HepG2 (cell line): Measurements from ENCODE around the gene GPS1. TPM values are rescaled to one million over a fixed set of nuclear protein-coding genes. Genes with fewer than 3 reads are reported as not detected.

Experiments
- BHLHE40 ChIP-seq: IDR thresholded peaks from 2 replicates; pipeline ENCODE4 v1.6.1; 2011; ENCODE audit warnings: low read length, improper control_type of control experiment
- CAMTA2 ChIP-seq: sonication (generic); formaldehyde crosslinking; IDR thresholded peaks from 2 replicates; pipeline ENCODE4 v1.4.0; 2020; ENCODE audit warnings: mild to moderate bottlenecking, missing genetic modification reagents, borderline replicate concordance
- CCDC6 ChIP-seq: sonication (generic); formaldehyde crosslinking; IDR thresholded peaks from 2 replicates; pipeline ENCODE4 v1.8.1; 2022; ENCODE audit warnings: mild to moderate bottlenecking, missing genetic modification reagents, moderate library complexity
- CENPX ChIP-seq: sonication (generic); formaldehyde crosslinking; IDR thresholded peaks from 2 replicates; pipeline ENCODE4 v1.9.0; 2021; ENCODE audit warnings: mild to moderate bottlenecking, missing genetic modification reagents, moderate library complexity
- DNMT3B ChIP-seq: conservative IDR thresholded peaks from 2 replicates; pipeline ENCODE4 v1.6.1; 2016; ENCODE audit warnings: missing biosample characterization, control low read depth
- FOXA1 ChIP-seq, 2 experiments: fragments of 450-650 bp in 1 of 2; sonication (generic) in 1 of 2; formaldehyde crosslinking in 1 of 2; IDR thresholded peaks; 2 replicates each; pipeline versions ENCODE4 v1.4.0 to v1.6.1; 2016 to 2020; ENCODE audit warnings: missing genetic modification reagents in 1 of 2
- KAT7 ChIP-seq: IDR thresholded peaks from 2 replicates; pipeline ENCODE4 v1.6.1; 2018; ENCODE audit warnings: borderline replicate concordance, missing compliant biosample characterization
- MAFG ChIP-seq: sonication (generic); formaldehyde crosslinking; IDR thresholded peaks from 2 replicates; pipeline ENCODE4 v1.5.1; 2020; ENCODE audit warnings: mild to moderate bottlenecking, missing genetic modification reagents
- RNF2 ChIP-seq: fragments of 450-650 bp; conservative IDR thresholded peaks from 2 replicates; pipeline ENCODE4 v1.6.1; 2016; ENCODE audit warnings: low read depth
- YEATS4 ChIP-seq: sonication (generic); formaldehyde crosslinking; IDR thresholded peaks from 2 replicates; pipeline ENCODE4 v1.4.0; 2020; ENCODE audit warnings: missing genetic modification reagents, borderline replicate concordance
- ZBTB3 ChIP-seq: sonication (generic); formaldehyde crosslinking; IDR thresholded peaks from 2 replicates; pipeline ENCODE4 v1.4.0; 2020; ENCODE audit warnings: low read depth, mild to moderate bottlenecking, moderate library complexity, missing genetic modification reagents, borderline replicate concordance
- ZIK1 ChIP-seq: sonication (generic); formaldehyde crosslinking; IDR thresholded peaks from 2 replicates; pipeline ENCODE4 v1.5.0; 2020; ENCODE audit warnings: mild to moderate bottlenecking, low read depth, missing genetic modification reagents, borderline replicate concordance
- ZMYM2 ChIP-seq: sonication (generic); formaldehyde crosslinking; IDR thresholded peaks from 2 replicates; pipeline ENCODE4 v1.8.0; 2022; ENCODE audit warnings: mild to moderate bottlenecking, missing genetic modification reagents
- ZNF10 ChIP-seq: sonication (generic); formaldehyde crosslinking; IDR thresholded peaks from 2 replicates; pipeline ENCODE4 v1.4.0; 2020; ENCODE audit warnings: mild to moderate bottlenecking, low read depth, missing genetic modification reagents, borderline replicate concordance
- ZNF224 ChIP-seq: sonication (generic); formaldehyde crosslinking; IDR thresholded peaks from 2 replicates; pipeline ENCODE4 v1.5.0; 2020; ENCODE audit warnings: mild to moderate bottlenecking, missing genetic modification reagents
- ZNF260 ChIP-seq: sonication (generic); formaldehyde crosslinking; IDR thresholded peaks from 2 replicates; pipeline ENCODE4 v1.4.0; 2020; ENCODE audit warnings: missing genetic modification reagents, low read depth, mild to moderate bottlenecking, borderline replicate concordance
- ZNF329 ChIP-seq: sonication (generic); formaldehyde crosslinking; IDR thresholded peaks from 2 replicates; pipeline ENCODE4 v1.9.0; 2021; ENCODE audit warnings: low read depth, mild to moderate bottlenecking, missing genetic modification reagents
- ZNF335 ChIP-seq: sonication (generic); formaldehyde crosslinking; IDR thresholded peaks from 2 replicates; pipeline ENCODE4 v1.4.0; 2020; ENCODE audit warnings: missing genetic modification reagents
- ZNF644 ChIP-seq: IDR thresholded peaks from 2 replicates; pipeline ENCODE4 v1.6.1; 2016; ENCODE audit warnings: low read depth
- polyA plus RNA-seq, 8 experiments: library from polyadenylated mRNA; depleted of rRNA in 3 of 8; stranded (reverse) in 7 of 8; unstranded in 1 of 8; fragments of >200 nt; fragmentation: Illumina TruSeq in 4 of 8; extraction: Trizol in 4 of 8; gene quantifications; 2 replicates each; pipeline versions ENCODE4 v1.2.1 to v1.2.3, GENCODE V29; 2011 to 2016; ENCODE audit warnings: low read depth in 4 of 8, missing spikeins in 1 of 8, mixed read lengths in 1 of 8; ENCODE audit not compliant: insufficient read depth in 1 of 8
- total RNA-seq, 5 experiments: library from RNA; depleted of rRNA; stranded (reverse); fragments of >200 nt; fragmentation: Illumina TruSeq; extraction: Trizol; gene quantifications; 2 replicates each; pipeline ENCODE4 v1.2.3, GENCODE V29; 2016; ENCODE audit warnings: low read depth in 1 of 5
- TF ChIP-seq, protein P1 (sequence below): sonication (generic); formaldehyde crosslinking; conservative IDR thresholded peaks from 2 replicates; pipeline ENCODE4 v1.4.0; 2020; ENCODE audit warnings: missing genetic modification reagents
- TF ChIP-seq, protein P2 (sequence below): IDR thresholded peaks from 2 replicates; pipeline ENCODE4 v1.6.1; 2016
- TF ChIP-seq, protein P3 (sequence below): sonication (generic); formaldehyde crosslinking; IDR thresholded peaks from 2 replicates; pipeline ENCODE4 v1.5.0; 2020; ENCODE audit warnings: mild to moderate bottlenecking, missing genetic modification reagents, borderline replicate concordance
- TF ChIP-seq, protein P4 (sequence below): sonication (generic); formaldehyde crosslinking; IDR thresholded peaks from 2 replicates; pipeline ENCODE4 v1.8.0; 2022; ENCODE audit warnings: missing genetic modification reagents, mild to moderate bottlenecking, borderline replicate concordance

Gene GPS1
- total and polyA plus RNA-seq, 2 of the 13 experiments (the other 11 are each of a cell fraction or from before 2014, with no cell fraction given): 124 to 128 TPM

DNA sequence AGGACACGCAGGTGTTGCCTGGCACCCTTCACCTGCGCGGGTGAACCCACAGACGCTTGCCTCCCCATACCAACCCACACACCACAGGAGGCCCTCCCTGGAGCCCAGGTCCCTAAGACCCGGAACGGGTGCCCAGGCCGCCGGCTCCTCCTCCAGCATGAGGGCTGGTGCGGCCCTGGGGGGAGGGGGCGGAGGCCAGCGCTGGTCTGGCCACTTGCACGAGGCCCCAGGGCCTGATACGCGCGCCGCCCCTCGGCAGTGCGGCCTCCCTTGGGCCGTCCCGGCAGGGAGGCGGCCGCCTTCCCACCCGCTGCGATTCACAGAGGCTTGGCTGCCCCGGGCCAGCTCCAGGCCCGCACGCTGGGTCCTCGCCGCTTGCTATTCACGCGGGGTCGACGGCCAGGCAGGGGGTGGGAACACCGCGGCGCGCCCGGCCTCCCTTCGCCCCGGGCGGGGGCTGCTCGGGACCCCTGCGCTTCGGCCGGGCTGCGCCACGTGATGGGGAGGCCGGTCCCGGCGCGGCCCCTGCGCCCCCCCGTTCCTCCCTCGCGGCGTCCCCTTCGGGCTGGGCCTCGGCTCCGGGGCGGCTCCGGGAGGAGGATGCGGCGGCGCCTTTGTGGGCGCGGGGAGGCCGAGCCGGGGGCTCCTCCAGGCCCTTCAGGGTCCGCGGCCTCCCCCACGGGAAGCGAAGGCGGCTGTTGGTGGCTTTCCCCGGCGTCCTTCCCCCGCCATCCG, 45.7 kb downstream of the GPS1 start (continued):
- TF ChIP-seq, protein P1, sequence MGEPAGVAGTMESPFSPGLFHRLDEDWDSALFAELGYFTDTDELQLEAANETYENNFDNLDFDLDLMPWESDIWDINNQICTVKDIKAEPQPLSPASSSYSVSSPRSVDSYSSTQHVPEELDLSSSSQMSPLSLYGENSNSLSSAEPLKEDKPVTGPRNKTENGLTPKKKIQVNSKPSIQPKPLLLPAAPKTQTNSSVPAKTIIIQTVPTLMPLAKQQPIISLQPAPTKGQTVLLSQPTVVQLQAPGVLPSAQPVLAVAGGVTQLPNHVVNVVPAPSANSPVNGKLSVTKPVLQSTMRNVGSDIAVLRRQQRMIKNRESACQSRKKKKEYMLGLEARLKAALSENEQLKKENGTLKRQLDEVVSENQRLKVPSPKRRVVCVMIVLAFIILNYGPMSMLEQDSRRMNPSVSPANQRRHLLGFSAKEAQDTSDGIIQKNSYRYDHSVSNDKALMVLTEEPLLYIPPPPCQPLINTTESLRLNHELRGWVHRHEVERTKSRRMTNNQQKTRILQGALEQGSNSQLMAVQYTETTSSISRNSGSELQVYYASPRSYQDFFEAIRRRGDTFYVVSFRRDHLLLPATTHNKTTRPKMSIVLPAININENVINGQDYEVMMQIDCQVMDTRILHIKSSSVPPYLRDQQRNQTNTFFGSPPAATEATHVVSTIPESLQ (CRISPR knock-in tag): no peak
- TF ChIP-seq, protein P2, sequence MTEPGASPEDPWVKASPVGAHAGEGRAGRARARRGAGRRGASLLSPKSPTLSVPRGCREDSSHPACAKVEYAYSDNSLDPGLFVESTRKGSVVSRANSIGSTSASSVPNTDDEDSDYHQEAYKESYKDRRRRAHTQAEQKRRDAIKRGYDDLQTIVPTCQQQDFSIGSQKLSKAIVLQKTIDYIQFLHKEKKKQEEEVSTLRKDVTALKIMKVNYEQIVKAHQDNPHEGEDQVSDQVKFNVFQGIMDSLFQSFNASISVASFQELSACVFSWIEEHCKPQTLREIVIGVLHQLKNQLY (CRISPR knock-in tag): no peak
- no peak for TF ChIP-seq ZBTB3 (CRISPR knock-in tag)
- no peak; the same call in 1 of the 2 replicates for TF ChIP-seq KAT7
- TF ChIP-seq ZNF260 (CRISPR knock-in tag): no peak
- TF ChIP-seq ZNF644 (CRISPR knock-in tag): no peak
- TF ChIP-seq RNF2: no peak; the same call in 1 of the 2 replicates
- TF ChIP-seq, protein P3, sequence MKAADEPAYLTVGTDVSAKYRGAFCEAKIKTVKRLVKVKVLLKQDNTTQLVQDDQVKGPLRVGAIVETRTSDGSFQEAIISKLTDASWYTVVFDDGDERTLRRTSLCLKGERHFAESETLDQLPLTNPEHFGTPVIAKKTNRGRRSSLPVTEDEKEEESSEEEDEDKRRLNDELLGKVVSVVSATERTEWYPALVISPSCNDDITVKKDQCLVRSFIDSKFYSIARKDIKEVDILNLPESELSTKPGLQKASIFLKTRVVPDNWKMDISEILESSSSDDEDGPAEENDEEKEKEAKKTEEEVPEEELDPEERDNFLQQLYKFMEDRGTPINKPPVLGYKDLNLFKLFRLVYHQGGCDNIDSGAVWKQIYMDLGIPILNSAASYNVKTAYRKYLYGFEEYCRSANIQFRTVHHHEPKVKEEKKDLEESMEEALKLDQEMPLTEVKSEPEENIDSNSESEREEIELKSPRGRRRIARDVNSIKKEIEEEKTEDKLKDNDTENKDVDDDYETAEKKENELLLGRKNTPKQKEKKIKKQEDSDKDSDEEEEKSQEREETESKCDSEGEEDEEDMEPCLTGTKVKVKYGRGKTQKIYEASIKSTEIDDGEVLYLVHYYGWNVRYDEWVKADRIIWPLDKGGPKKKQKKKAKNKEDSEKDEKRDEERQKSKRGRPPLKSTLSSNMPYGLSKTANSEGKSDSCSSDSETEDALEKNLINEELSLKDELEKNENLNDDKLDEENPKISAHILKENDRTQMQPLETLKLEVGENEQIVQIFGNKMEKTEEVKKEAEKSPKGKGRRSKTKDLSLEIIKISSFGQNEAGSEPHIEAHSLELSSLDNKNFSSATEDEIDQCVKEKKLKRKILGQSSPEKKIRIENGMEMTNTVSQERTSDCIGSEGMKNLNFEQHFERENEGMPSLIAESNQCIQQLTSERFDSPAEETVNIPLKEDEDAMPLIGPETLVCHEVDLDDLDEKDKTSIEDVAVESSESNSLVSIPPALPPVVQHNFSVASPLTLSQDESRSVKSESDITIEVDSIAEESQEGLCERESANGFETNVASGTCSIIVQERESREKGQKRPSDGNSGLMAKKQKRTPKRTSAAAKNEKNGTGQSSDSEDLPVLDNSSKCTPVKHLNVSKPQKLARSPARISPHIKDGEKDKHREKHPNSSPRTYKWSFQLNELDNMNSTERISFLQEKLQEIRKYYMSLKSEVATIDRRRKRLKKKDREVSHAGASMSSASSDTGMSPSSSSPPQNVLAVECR (CRISPR knock-in tag): peak; percentile 65; the same call in 1 of the 2 replicates
- TF ChIP-seq YEATS4: no peak
- no peak for TF ChIP-seq DNMT3B
- TF ChIP-seq ZMYM2 (CRISPR knock-in tag): no peak
- no peak for TF ChIP-seq CENPX (CRISPR knock-in tag)
- no peak for TF ChIP-seq CAMTA2 (CRISPR knock-in tag)
- TF ChIP-seq, protein P4, sequence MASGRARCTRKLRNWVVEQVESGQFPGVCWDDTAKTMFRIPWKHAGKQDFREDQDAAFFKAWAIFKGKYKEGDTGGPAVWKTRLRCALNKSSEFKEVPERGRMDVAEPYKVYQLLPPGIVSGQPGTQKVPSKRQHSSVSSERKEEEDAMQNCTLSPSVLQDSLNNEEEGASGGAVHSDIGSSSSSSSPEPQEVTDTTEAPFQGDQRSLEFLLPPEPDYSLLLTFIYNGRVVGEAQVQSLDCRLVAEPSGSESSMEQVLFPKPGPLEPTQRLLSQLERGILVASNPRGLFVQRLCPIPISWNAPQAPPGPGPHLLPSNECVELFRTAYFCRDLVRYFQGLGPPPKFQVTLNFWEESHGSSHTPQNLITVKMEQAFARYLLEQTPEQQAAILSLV: no peak
- no peak; the same call in 1 of the 2 replicates for TF ChIP-seq ZIK1 (CRISPR knock-in tag)
- no peak for TF ChIP-seq ZNF10 (CRISPR knock-in tag)
- TF ChIP-seq ZNF335 (CRISPR knock-in tag): no peak
- TF ChIP-seq MAFG: no peak
- peak; percentile 45; the same call in 1 of the 2 replicates for TF ChIP-seq ZNF329 (CRISPR knock-in tag)
- no peak for TF ChIP-seq FOXA1 (IDR thresholded peaks at IDR 0.05)
- TF ChIP-seq FOXA1 (CRISPR knock-in tag; IDR thresholded peaks at IDR 0.05): no peak
- TF ChIP-seq BHLHE40: no peak
- TF ChIP-seq CCDC6 (CRISPR knock-in tag): no peak; the same call in 1 of the 2 replicates
- TF ChIP-seq ZNF224 (CRISPR knock-in tag): no peak
